ENCODE results near the gene PACS2.

Gene PACS2

GRCh38 chr14:105382343-105383082 is 68.0 kb downstream of the PACS2 start:
- no peak for TF ChIP-seq OSR1 (CRISPR knock-in tag; IDR thresholded peaks at IDR 0.05)
- no peak for TF ChIP-seq RARB (CRISPR knock-in tag; IDR thresholded peaks at IDR 0.05)
- no peak for TF ChIP-seq PATZ1 (CRISPR knock-in tag; IDR thresholded peaks at IDR 0.05; ENCODE audit: borderline replicate concordance)
- no peak for TF ChIP-seq CREB5 (CRISPR knock-in tag; IDR thresholded peaks at IDR 0.05; ENCODE audit: low read depth)
- no peak for TF ChIP-seq ZNF565 (CRISPR knock-in tag; conservative IDR thresholded peaks at IDR 0.05; ENCODE audit: low read depth)
- TF ChIP-seq SNAI2 (CRISPR knock-in tag; IDR thresholded peaks at IDR 0.05): no peak
- TF ChIP-seq PPARA (CRISPR knock-in tag; IDR thresholded peaks at IDR 0.05; ENCODE audit: borderline replicate concordance): no peak
- TF ChIP-seq CSRNP3 (CRISPR knock-in tag; IDR thresholded peaks at IDR 0.05): no peak
- TF ChIP-seq ARNTL (CRISPR knock-in tag; IDR thresholded peaks at IDR 0.05; ENCODE audit: borderline replicate concordance, low read depth): no peak
- TF ChIP-seq BACH2 (CRISPR knock-in tag; IDR thresholded peaks at IDR 0.05; ENCODE audit: borderline replicate concordance): no peak
- ATAC-seq: no peak

- ATAC-seq: no peak
- no peak for TF ChIP-seq ESRRG (CRISPR knock-in tag; IDR thresholded peaks at IDR 0.05)
Measured at GRCh38 chr14:105383083-105383730, 68.7 kb downstream of the PACS2 start.

- TF ChIP-seq TOX (CRISPR knock-in tag; IDR thresholded peaks at IDR 0.05; ENCODE audit: borderline replicate concordance) (no peak), BACH2 (CRISPR knock-in tag; IDR thresholded peaks at IDR 0.05; ENCODE audit: borderline replicate concordance) (no peak), SNAI2 (CRISPR knock-in tag; IDR thresholded peaks at IDR 0.05) (no peak), ZC3H10 (CRISPR knock-in tag; IDR thresholded peaks at IDR 0.05) (no peak), OSR1 (CRISPR knock-in tag; IDR thresholded peaks at IDR 0.05) (no peak), ESRRG (CRISPR knock-in tag; IDR thresholded peaks at IDR 0.05) (no peak), GLIS3 (CRISPR knock-in tag; IDR thresholded peaks at IDR 0.05) (no peak), ZFP3 (CRISPR knock-in tag; IDR thresholded peaks at IDR 0.05) (no peak), CREB5 (CRISPR knock-in tag; IDR thresholded peaks at IDR 0.05; ENCODE audit: low read depth) (no peak), RARB (CRISPR knock-in tag; IDR thresholded peaks at IDR 0.05) (no peak), TCF4 (CRISPR knock-in tag; IDR thresholded peaks at IDR 0.05; ENCODE audit: borderline replicate concordance) (no peak), ZNF8 (CRISPR knock-in tag; IDR thresholded peaks at IDR 0.05) (no peak), ZNF565 (CRISPR knock-in tag; conservative IDR thresholded peaks at IDR 0.05; ENCODE audit: low read depth) (no peak), PPARA (CRISPR knock-in tag; IDR thresholded peaks at IDR 0.05; ENCODE audit: borderline replicate concordance) (no peak)
- no peak for ATAC-seq
Measured at GRCh38 chr14:105384041-105384557, 69.6 kb downstream of the PACS2 start.

GRCh38 chr14:105384605-105385321 is 70.2 kb downstream of the PACS2 start:
- TF ChIP-seq SNAI2 (CRISPR knock-in tag; IDR thresholded peaks at IDR 0.05) (no peak), PPARA (CRISPR knock-in tag; IDR thresholded peaks at IDR 0.05; ENCODE audit: borderline replicate concordance) (no peak), ARNTL (CRISPR knock-in tag; IDR thresholded peaks at IDR 0.05; ENCODE audit: borderline replicate concordance, low read depth) (no peak), OSR1 (CRISPR knock-in tag; IDR thresholded peaks at IDR 0.05) (no peak), CREB5 (CRISPR knock-in tag; IDR thresholded peaks at IDR 0.05; ENCODE audit: low read depth) (no peak), ZFP3 (CRISPR knock-in tag; IDR thresholded peaks at IDR 0.05) (no peak), ZNF70 (CRISPR knock-in tag; IDR thresholded peaks at IDR 0.05) (no peak)
- no peak for ATAC-seq
